H1 (cell line): ENCODE results near the gene FRA10AC1. TPM values are rescaled to one million over a fixed set of nuclear protein-coding genes. Genes with fewer than 3 reads are reported as not detected.

Experiments used
- CTCF ChIA-PET: fragments of 300-600 bp; sonication (Branson Sonifier 250); formaldehyde crosslinking; loops from one replicate; lab custom pipeline; 2021; ENCODE audit not compliant: partially characterized antibody; lab: Charles Lee
- POLR2A ChIA-PET: fragments of 300-600 bp; sonication (Branson Sonifier 250); formaldehyde crosslinking; loops from one replicate; lab custom pipeline; 2021; ENCODE audit warnings: inconsistent platforms; ENCODE audit not compliant: partially characterized antibody; lab: Charles Lee
- DNase-seq, 2 experiments: peaks; one replicate each; pipeline versions ENCODE4 v3.0.0 to v3.0.0-alpha.2; 2010 to 2022; ENCODE audit warnings: low spot score in 2 of 2, low read depth in 1 of 2, mixed read lengths in 1 of 2
- FAIRE-seq: peaks from 2 replicates; lab custom pipeline; 2011; peaks lifted over from hg19 to GRCh38; lab: Jason Lieb, UNC
- H2AFZ ChIP-seq: 2 replicates; pipeline ENCODE4 v1.8.1; 2012; ENCODE audit warnings: low read length, inconsistent platforms
- H2AK5ac ChIP-seq: 2 replicates; pipeline ENCODE4 v1.6.1; 2013; ENCODE audit warnings: low read depth, low read length
- H2BK120ac ChIP-seq: replicated peaks from 2 replicates; pipeline ENCODE3; 2013; ENCODE audit warnings: low read depth, low read length, inconsistent platforms
- H2BK12ac ChIP-seq: 2 replicates; pipeline ENCODE4 v1.6.1; 2013; ENCODE audit warnings: low read depth, low read length
- H2BK15ac ChIP-seq: 2 replicates; pipeline ENCODE4 v1.6.1; 2013; ENCODE audit warnings: low read length
- H2BK20ac ChIP-seq: 2 replicates; pipeline ENCODE4 v1.6.1; 2013; ENCODE audit warnings: low read length
- H2BK5ac ChIP-seq: 2 replicates; pipeline ENCODE4 v1.6.1; 2013; ENCODE audit warnings: low read depth, low read length
- H3K14ac ChIP-seq: 2 replicates; pipeline ENCODE4 v1.6.1; 2013; ENCODE audit warnings: inconsistent platforms; ENCODE audit not compliant: insufficient read length
- H3K18ac ChIP-seq: 2 replicates; pipeline ENCODE4 v1.6.1; 2013; ENCODE audit warnings: low read length; ENCODE audit errors: extremely low read depth
- H3K23ac ChIP-seq: 2 replicates; pipeline ENCODE4 v1.6.1; 2013; ENCODE audit warnings: inconsistent platforms; ENCODE audit not compliant: insufficient read length
- H3K23me2 ChIP-seq: 2 replicates; pipeline ENCODE4 v1.6.1; 2013; ENCODE audit warnings: low read depth, low read length
- H3K27ac ChIP-seq: 2 replicates; pipeline ENCODE4 v1.6.1; 2011; ENCODE audit warnings: low read depth, low read length, inconsistent platforms
- H3K27me3 ChIP-seq, 4 experiments: replicated peaks in 1 of 4; 1 replicate in 1 of 4; 2 replicates in 3 of 4; pipeline versions ENCODE4 v1.6.1 to v1.8.1; 2011 to 2013; ENCODE audit warnings: low read length in 3 of 4, mild to moderate bottlenecking in 3 of 4, inconsistent platforms in 2 of 4, mixed read lengths in 2 of 4, moderate library complexity in 1 of 4; ENCODE audit not compliant: control insufficient read depth in 3 of 4, insufficient read depth in 3 of 4; ENCODE audit errors: extremely low read depth in 1 of 4
- H3K36me3 ChIP-seq, 4 experiments: 2 replicates each; pipeline versions ENCODE4 v1.6.1 to v1.8.1; 2011 to 2013; ENCODE audit warnings: mild to moderate bottlenecking in 4 of 4, low read length in 3 of 4, moderate library complexity in 2 of 4, control low read depth in 1 of 4, inconsistent platforms in 1 of 4; ENCODE audit not compliant: insufficient read depth in 4 of 4, control insufficient read depth in 2 of 4
- H3K4ac ChIP-seq: replicated peaks from 2 replicates; pipeline ENCODE3; 2013; ENCODE audit warnings: low read length, low read depth, mixed read lengths, inconsistent platforms; ENCODE audit not compliant: insufficient read length
- H3K4me1 ChIP-seq, 4 experiments: replicated peaks in 1 of 4; 1 replicate in 1 of 4; 2 replicates in 3 of 4; pipeline versions ENCODE4 v1.6.1 to v1.8.1; 2011 to 2013; ENCODE audit warnings: low read length in 3 of 4, inconsistent platforms in 2 of 4, mixed read lengths in 1 of 4; ENCODE audit not compliant: insufficient read depth in 4 of 4, control insufficient read depth in 3 of 4
- H3K4me2 ChIP-seq, 2 experiments: 2 replicates each; pipeline versions ENCODE4 v1.6.1 to v1.8.1; 2011 to 2013; ENCODE audit warnings: low read depth in 2 of 2, low read length in 2 of 2, control low read depth in 1 of 2, inconsistent platforms in 1 of 2, mild to moderate bottlenecking in 1 of 2; ENCODE audit not compliant: insufficient read depth in 1 of 2
- H3K4me3 ChIP-seq, 4 experiments: fragments of 200-600, 300-600 bp in 1 of 4; sonication (generic), shearing (Covaris generic), sonication (Bioruptor Twin) in 1 of 4; 2 replicates each; pipeline versions ENCODE4 v1.5.1 to v1.8.1; 2011 to 2016; ENCODE audit warnings: low read length in 4 of 4, low read depth in 3 of 4, control low read depth in 2 of 4, inconsistent platforms in 2 of 4, mild to moderate bottlenecking in 2 of 4, mixed read lengths in 1 of 4, moderate library complexity in 1 of 4; ENCODE audit not compliant: insufficient read depth in 2 of 4; ENCODE audit errors: extremely low read depth in 1 of 4
- H3K56ac ChIP-seq: replicated peaks from 2 replicates; pipeline ENCODE3; 2013; ENCODE audit warnings: low read depth, mild to moderate bottlenecking, mixed read lengths, low read length, inconsistent platforms; ENCODE audit not compliant: insufficient read length
- H3K79me1 ChIP-seq: 2 replicates; pipeline ENCODE4 v1.6.1; 2013; ENCODE audit warnings: low read depth, low read length, control low read depth
- H3K79me2 ChIP-seq, 2 experiments: 2 replicates each; pipeline versions ENCODE4 v1.6.1 to v1.8.1; 2012 to 2013; ENCODE audit warnings: low read length in 2 of 2, mild to moderate bottlenecking in 2 of 2, inconsistent platforms in 1 of 2; ENCODE audit not compliant: insufficient read depth in 2 of 2, control insufficient read depth in 1 of 2
- H3K9ac ChIP-seq, 4 experiments: replicated peaks in 1 of 4; 1 replicate in 1 of 4; 2 replicates in 3 of 4; pipeline versions ENCODE4 v1.6.1 to v1.8.1; 2011 to 2013; ENCODE audit warnings: low read depth in 3 of 4, low read length in 3 of 4, control low read depth in 2 of 4, mild to moderate bottlenecking in 2 of 4, moderate library complexity in 2 of 4, inconsistent platforms in 1 of 4; ENCODE audit errors: extremely low read depth in 1 of 4
- H3K9me3 ChIP-seq, 2 experiments: 2 replicates each; pipeline versions ENCODE4 v1.6.1 to v1.8.1; 2012 to 2013; ENCODE audit warnings: mild to moderate bottlenecking in 2 of 2, moderate library complexity in 2 of 2, control low read depth in 1 of 2, inconsistent platforms in 1 of 2, low read depth in 1 of 2, low read length in 1 of 2, mixed read lengths in 1 of 2; ENCODE audit not compliant: insufficient read depth in 2 of 2
- H4K20me1 ChIP-seq, 2 experiments: replicated peaks in 1 of 2; 2 replicates each; pipeline versions ENCODE3 to v1.8.1; 2011 to 2013; ENCODE audit warnings: inconsistent platforms in 2 of 2, low read length in 2 of 2, mild to moderate bottlenecking in 1 of 2; ENCODE audit not compliant: insufficient read depth in 2 of 2, control insufficient read depth in 1 of 2
- H4K5ac ChIP-seq: 2 replicates; pipeline ENCODE4 v1.6.1; 2013; ENCODE audit warnings: low read length, low read depth, mixed read lengths, inconsistent platforms; ENCODE audit not compliant: insufficient read length
- H4K8ac ChIP-seq: 2 replicates; pipeline ENCODE4 v1.8.0; 2013; ENCODE audit warnings: mild to moderate bottlenecking, moderate library complexity, low read length, inconsistent platforms; ENCODE audit not compliant: insufficient read depth; ENCODE audit errors: extremely low read depth
- H4K91ac ChIP-seq: replicated peaks from 2 replicates; pipeline ENCODE3; 2013; ENCODE audit warnings: low read length, mixed read lengths, inconsistent platforms; ENCODE audit not compliant: insufficient read length
- BCL11A ChIP-seq, 2 experiments: IDR thresholded peaks; one replicate each; pipeline ENCODE4 v1.6.1; 2011; ENCODE audit warnings: low read depth in 2 of 2, low read length in 2 of 2, mild to moderate bottlenecking in 2 of 2
- E2F6 ChIP-seq: IDR thresholded peaks from 2 replicates; pipeline ENCODE4 v1.6.1; 2012; ENCODE audit warnings: inconsistent platforms
- EGR1 ChIP-seq: IDR thresholded peaks from 2 replicates; pipeline ENCODE4 v1.6.1; 2011; ENCODE audit warnings: low read depth, low read length, borderline replicate concordance
- JUND ChIP-seq: IDR thresholded peaks from 2 replicates; pipeline ENCODE4 v1.6.1; 2011; ENCODE audit warnings: mild to moderate bottlenecking, improper control_type of control experiment, low read length
- RAD21 ChIP-seq, 2 experiments: IDR thresholded peaks in 1 of 2; conservative IDR thresholded peaks in 1 of 2; 2 replicates each; pipeline ENCODE4 v1.6.1; 2011; ENCODE audit warnings: low read depth in 2 of 2, low read length in 2 of 2, improper control_type of control experiment in 1 of 2, inconsistent platforms in 1 of 2, mild to moderate bottlenecking in 1 of 2, moderate library complexity in 1 of 2
- WGBS, 2 experiments: shearing (Covaris generic) in 1 of 2; methylation state at CpG; one replicate each; pipeline versions ENCODE4 v1.1.6 to v1.1.7; 2013 to 2015; ENCODE audit warnings: low lambda C conversion rate in 2 of 2, mixed read lengths in 2 of 2, inconsistent platforms in 1 of 2, low coverage in 1 of 2, missing lambda C conversion rate in 1 of 2; ENCODE audit not compliant: insufficient replicate concordance in 2 of 2, insufficient coverage in 1 of 2, insufficient read length in 1 of 2; ENCODE audit errors: extremely low coverage in 1 of 2, missing lambda C conversion rate in 1 of 2; 5-methylcytosine and 5-hydroxymethylcytosine counted together
- polyA plus RNA-seq, 7 experiments: library from polyadenylated mRNA; depleted of rRNA in 3 of 7; stranded (reverse) in 5 of 7; unstranded in 2 of 7; fragments of >200 nt in 5 of 7; fragments of 200-250 nt in 2 of 7; gene quantifications; 1 replicate in 5 of 7; 2 replicates in 1 of 7; 4 replicates in 1 of 7; pipeline versions ENCODE4 v1.2.1 to v1.2.3, GENCODE V29; 2011 to 2013; ENCODE audit warnings: missing spikeins in 2 of 7, mixed read lengths in 2 of 7
- total RNA-seq: library from RNA; stranded (reverse); fragmentation: NEBNext Ultra II Directional; extraction: Animal tissue kit (Norgen Biotek cat#: 25700); gene quantifications from 2 replicates; pipeline ENCODE4 v1.2.1, GENCODE V29; 2021

Gene FRA10AC1
- total and polyA plus RNA-seq, 2 of the 8 experiments (the other 6 are each of a cell fraction or from before 2014, with no cell fraction given): 4.4 to 13.5 TPM

GRCh38 chr10:93680412-93681047 is 21.9 kb downstream of the FRA10AC1 start:
- no peak overlapping the region for H4K8ac ChIP-seq
- TF ChIP-seq BCL11A (IDR thresholded peaks at IDR 0.05; ENCODE audit: low read depth in 2 of 2, low read length in 2 of 2) (no peak), RAD21 (IDR thresholded peaks at IDR 0.05 in 1 of 2, conservative IDR thresholded peaks at IDR 0.05 in 1 of 2; ENCODE audit: low read depth in 2 of 2, low read length in 2 of 2) (peak; percentile 58 to 66), E2F6 (no peak), JUND (no peak), EGR1 (no peak)
- FAIRE-seq (no peak), DNase-seq (no peak)
- no peak overlapping the region for H3K18ac ChIP-seq
- no peak overlapping the region for H3K4me3 ChIP-seq
- H2AK5ac ChIP-seq: no peak overlapping the region
- no peak overlapping the region for H3K4me2 ChIP-seq
- no peak overlapping the region for H3K4ac ChIP-seq
- POLR2A ChIA-PET: interaction anchor here (0.5 kb wide), 1 partner anchor 162 kb away, joined by 3 read pairs; no protein-coding TSS in a partner anchor
- H3K27ac ChIP-seq: no peak overlapping the region
- H2BK20ac ChIP-seq: no peak overlapping the region
- H3K27me3 ChIP-seq: no peaks in the 10 kb centered on the region
- no peaks in the 10 kb centered on the region for H4K20me1 ChIP-seq
- H3K56ac ChIP-seq: no peak overlapping the region
- no peak overlapping the region for H2BK15ac ChIP-seq
- CTCF ChIA-PET: interaction anchor here (0.6 to 3.9 kb wide), 11 partner anchors 27 to 304 kb away, joined by 3 to 37 read pairs (median 4); no protein-coding TSS in a partner anchor
- H2BK12ac ChIP-seq: no peak overlapping the region
- H2BK120ac ChIP-seq: no peak overlapping the region
- peaks cover 0 to 39% (median 5%) of the 10 kb centered on the region in 4 experiments; a peak in 3 of 8 replicates for H3K36me3 ChIP-seq
- no peak overlapping the region for H3K9ac ChIP-seq
- no peaks in the 10 kb centered on the region for H3K79me2 ChIP-seq
- H2BK5ac ChIP-seq: no peak overlapping the region
- no peaks in the 10 kb centered on the region for H3K23me2 ChIP-seq
- WGBS, 2 experiments: 84% methylated on average over 4 of the region's 4 CpGs; no CpG with 5 or more reads in 1 of the 2 experiments
- H3K4me1 ChIP-seq: no peaks in the 10 kb centered on the region
- H4K91ac ChIP-seq: no peak overlapping the region
- H3K23ac ChIP-seq: no peak overlapping the region
- H3K79me1 ChIP-seq: no peaks in the 10 kb centered on the region
- H3K9me3 ChIP-seq: no peaks in the 10 kb centered on the region
- H3K14ac ChIP-seq: no peak overlapping the region
- H2AFZ ChIP-seq: no peak overlapping the region
- H4K5ac ChIP-seq: no peak overlapping the region
